Endothelial cell of umbilical vein (primary cell): ENCODE measurements around the gene KLRB1.
"Not testable (repeated sequence)": the region's sequence is repeated elsewhere in the genome, so short reads cannot be mapped to it uniquely, and the experiment has no call there.

Experiments used
- EZH2 ChIP-seq: IDR thresholded peaks from 2 replicates; pipeline ENCODE4 v1.6.1; 2012; ENCODE audit warnings: borderline replicate concordance, low read depth, mild to moderate bottlenecking, moderate library complexity, low read length, inconsistent platforms; ENCODE audit not compliant: severe bottlenecking
- GATA2 ChIP-seq: IDR thresholded peaks from 2 replicates; pipeline ENCODE4 v1.7.0; 2011; ENCODE audit warnings: low read depth, mild to moderate bottlenecking, moderate library complexity, mixed read lengths, low read length; ENCODE audit not compliant: insufficient read length, insufficient read depth
- POLR2A ChIP-seq: IDR thresholded peaks from 2 replicates; pipeline ENCODE4 v1.6.1; 2012; ENCODE audit warnings: low read depth, mild to moderate bottlenecking, control low read depth, low read length
- TF ChIP-seq, protein P1 (sequence below), 2 donors: IDR thresholded peaks; 1 replicate in 1 of 2; 2 replicates in 1 of 2; pipeline ENCODE4 v1.5.1; 2011; ENCODE audit warnings: low read length in 2 of 2, mild to moderate bottlenecking in 2 of 2, moderate library complexity in 2 of 2, control low read depth in 1 of 2, inconsistent platforms in 1 of 2, low read depth in 1 of 2; ENCODE audit not compliant: insufficient read depth in 1 of 2; ENCODE audit errors: extremely low read depth in 1 of 2
- TF ChIP-seq, protein P2 (sequence below): IDR thresholded peaks from 2 replicates; pipeline ENCODE4 v1.6.1; 2011; ENCODE audit not compliant: insufficient read depth, insufficient read length

DNA sequence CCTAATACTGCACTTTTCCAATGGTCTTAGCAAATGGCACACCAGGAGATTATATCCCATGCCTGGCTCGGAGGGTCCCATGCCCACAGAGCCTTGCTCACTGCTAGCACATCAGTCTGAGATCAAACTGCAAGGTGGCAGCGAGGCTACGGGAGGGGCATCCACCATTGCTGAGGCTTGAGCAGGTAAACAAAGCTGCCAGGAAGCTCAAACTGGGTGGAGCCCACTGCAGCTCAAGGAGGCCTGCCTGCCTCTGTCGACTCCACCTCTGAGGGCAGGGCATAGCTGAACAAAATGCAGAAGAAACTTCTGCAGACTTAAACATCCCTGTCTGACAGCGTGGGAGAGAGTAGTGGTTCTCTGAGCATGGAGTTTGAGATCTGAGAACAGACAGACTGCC lies 2.9 kb upstream of the KLRB1 start:
- TF ChIP-seq EZH2, POLR2A, GATA2: not testable (repeated sequence)
- TF ChIP-seq, protein P1, sequence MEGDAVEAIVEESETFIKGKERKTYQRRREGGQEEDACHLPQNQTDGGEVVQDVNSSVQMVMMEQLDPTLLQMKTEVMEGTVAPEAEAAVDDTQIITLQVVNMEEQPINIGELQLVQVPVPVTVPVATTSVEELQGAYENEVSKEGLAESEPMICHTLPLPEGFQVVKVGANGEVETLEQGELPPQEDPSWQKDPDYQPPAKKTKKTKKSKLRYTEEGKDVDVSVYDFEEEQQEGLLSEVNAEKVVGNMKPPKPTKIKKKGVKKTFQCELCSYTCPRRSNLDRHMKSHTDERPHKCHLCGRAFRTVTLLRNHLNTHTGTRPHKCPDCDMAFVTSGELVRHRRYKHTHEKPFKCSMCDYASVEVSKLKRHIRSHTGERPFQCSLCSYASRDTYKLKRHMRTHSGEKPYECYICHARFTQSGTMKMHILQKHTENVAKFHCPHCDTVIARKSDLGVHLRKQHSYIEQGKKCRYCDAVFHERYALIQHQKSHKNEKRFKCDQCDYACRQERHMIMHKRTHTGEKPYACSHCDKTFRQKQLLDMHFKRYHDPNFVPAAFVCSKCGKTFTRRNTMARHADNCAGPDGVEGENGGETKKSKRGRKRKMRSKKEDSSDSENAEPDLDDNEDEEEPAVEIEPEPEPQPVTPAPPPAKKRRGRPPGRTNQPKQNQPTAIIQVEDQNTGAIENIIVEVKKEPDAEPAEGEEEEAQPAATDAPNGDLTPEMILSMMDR (IDR thresholded peaks at IDR 0.05; ENCODE audit: extremely low read depth in 1 of 2, insufficient read depth in 1 of 2, low read depth in 1 of 2, low read length in 2 of 2), result not testable (repeated sequence)
- TF ChIP-seq, protein P2, sequence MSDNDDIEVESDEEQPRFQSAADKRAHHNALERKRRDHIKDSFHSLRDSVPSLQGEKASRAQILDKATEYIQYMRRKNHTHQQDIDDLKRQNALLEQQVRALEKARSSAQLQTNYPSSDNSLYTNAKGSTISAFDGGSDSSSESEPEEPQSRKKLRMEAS, result not testable (repeated sequence)
